AG04449 (cell line): ENCODE data around the gene USP47.

Experiments used
- CTCF ChIA-PET: fragments of 350-600 bp; formaldehyde crosslinking; extraction: SDS; loops from one replicate; lab custom pipeline; 2021; ENCODE audit warnings: antibody characterized with exemption; lab: Yijun Ruan, JAX
- POLR2A ChIA-PET: fragments of 400-600, 350-600 bp; formaldehyde crosslinking; extraction: SDS; loops from one replicate; lab custom pipeline; 2020; ENCODE audit warnings: antibody characterized with exemption, inconsistent platforms; lab: Yijun Ruan, JAX
- DNase-seq: peaks from one replicate; pipeline ENCODE4 v3.0.0-alpha.2; 2010; ENCODE audit warnings: low read depth, low spot score
- H3K4me3 ChIP-seq: 2 replicates; pipeline ENCODE4 v1.5.1; 2011; ENCODE audit warnings: low read depth, mild to moderate bottlenecking, control low read depth, low read length
- CTCF ChIP-seq: IDR thresholded peaks from one replicate; pipeline ENCODE4 v1.5.1; 2011; ENCODE audit warnings: mild to moderate bottlenecking, moderate library complexity, low read length, control low read depth, inconsistent platforms; ENCODE audit not compliant: insufficient read depth; ENCODE audit errors: missing control alignments

USP47 gene

GRCh38 chr11:11814614-11815452 is 26.9 kb upstream of the USP47 start:
- DNase-seq, result no peak
- TF ChIP-seq CTCF, result no peak
- ChIA-PET POLR2A (no interaction called here), CTCF (interaction anchor here (1.2 to 1.5 kb wide), 3 partner anchors 15 to 117 kb away, joined by 4 to 6 read pairs (median 6); no protein-coding TSS in a partner anchor)
- no peak overlapping the region for H3K4me3 ChIP-seq

DNA sequence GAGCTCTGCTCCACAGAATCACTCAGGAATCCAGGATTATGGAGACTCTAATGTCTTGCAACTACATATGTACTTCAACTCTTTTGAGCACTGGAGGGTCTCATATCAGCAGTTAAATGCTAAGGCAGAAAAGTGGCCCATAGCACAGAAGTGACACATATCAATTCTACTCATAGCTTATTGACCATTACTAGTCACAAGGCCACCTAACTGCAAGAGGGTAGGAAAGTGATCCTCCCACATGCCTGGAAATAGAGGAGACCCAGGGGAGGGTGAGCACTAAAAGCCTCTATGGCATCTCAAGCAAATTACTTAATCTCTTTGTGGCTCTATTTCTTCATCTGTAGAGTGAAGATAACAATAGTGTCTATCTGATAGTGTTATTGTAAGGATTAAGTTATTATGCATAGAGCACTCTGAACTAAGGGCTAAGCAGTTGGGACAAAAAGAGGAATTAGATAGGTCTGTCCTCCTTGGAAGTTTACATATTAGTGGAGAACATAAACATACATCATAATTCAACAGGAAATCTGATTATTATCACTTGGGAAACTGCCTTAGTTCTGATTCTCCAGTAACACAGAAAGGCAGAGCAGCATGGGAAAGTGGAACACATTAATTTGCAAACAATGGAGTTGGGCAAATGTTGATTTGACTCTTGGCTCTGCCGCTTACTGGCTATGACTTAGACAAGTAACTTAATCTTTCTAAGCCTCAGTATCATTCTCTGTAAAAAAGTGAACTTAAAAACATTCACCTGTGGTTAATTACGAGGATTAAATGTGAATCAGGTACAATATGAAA is 25.1 kb upstream of the USP47 start:
- POLR2A ChIA-PET, result no interaction called here
- H3K4me3 ChIP-seq, result no peak overlapping the region
- CTCF ChIA-PET, result interaction anchor here (0.8 to 1.3 kb wide), 4 partner anchors 10 to 19 kb away, joined by 3 to 6 read pairs (median 3); no protein-coding TSS in a partner anchor
- no peak for TF ChIP-seq CTCF
- no peak for DNase-seq

DNA sequence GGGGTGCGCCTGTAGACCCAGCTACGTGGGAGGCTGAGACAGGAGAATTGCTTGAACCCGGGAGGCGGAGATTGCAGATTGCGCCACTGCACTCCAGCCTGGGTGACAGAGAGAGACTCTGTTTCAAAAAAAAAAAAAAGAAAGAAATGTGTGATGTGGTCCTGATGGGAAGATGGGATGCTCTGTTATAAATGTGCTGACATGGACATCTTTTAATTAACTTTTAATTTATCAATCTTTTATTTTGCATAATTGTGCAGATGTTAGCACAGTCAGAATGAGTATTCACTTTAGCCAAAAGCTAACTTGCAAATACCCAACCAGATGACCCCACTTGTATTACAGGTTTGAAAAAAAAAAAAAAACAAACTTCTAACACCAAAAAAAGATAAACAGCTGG is 23.8 kb upstream of the USP47 start:
- no peak for TF ChIP-seq CTCF
- H3K4me3 ChIP-seq, result no peak overlapping the region
- no peak for DNase-seq
- ChIA-PET CTCF (interaction anchor here (1.0 to 1.3 kb wide), 3 partner anchors 15 to 20 kb away, joined by 3 to 6 read pairs (median 3); no protein-coding TSS in a partner anchor), POLR2A (no interaction called here)

GRCh38 chr11:11818529-11819121 is 23.1 kb upstream of the USP47 start:
- ChIA-PET POLR2A (no interaction called here), CTCF (interaction anchor here (1.3 kb wide), 2 partner anchors 17 to 20 kb away, joined by 3 to 6 read pairs; no protein-coding TSS in a partner anchor)
- TF ChIP-seq CTCF, result no peak
- H3K4me3 ChIP-seq, result no peak overlapping the region
- no peak for DNase-seq

DNA sequence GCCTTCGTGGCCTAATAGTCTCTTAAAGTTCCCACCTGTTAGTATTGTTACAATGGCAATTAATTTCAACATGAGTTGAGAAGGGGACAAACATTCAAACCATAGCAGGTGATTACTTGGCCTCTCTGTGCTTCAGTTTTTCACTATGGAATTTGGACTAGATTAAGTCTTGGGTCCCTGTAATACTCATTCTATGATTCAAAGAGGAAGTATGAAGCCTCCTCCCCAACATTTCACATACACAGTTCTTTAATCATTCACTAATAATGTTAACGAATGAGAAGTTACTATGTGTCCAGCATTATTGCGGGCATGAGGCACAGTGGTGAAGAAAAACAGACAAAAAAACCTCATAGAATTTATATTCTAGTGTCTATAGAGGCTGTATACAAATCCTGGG is 19.9 kb upstream of the USP47 start:
- DNase-seq, result no peak
- POLR2A ChIA-PET, result no interaction called here

More for the DNA sequence above, 19.9 kb upstream of the USP47 start:
- H3K4me3 ChIP-seq, result no peak overlapping the region
- CTCF ChIA-PET, result no interaction called here
- TF ChIP-seq CTCF, result no peak
